K562 (cell line): ENCODE results near the gene BAZ2A. TPM values are rescaled to one million over a fixed set of nuclear protein-coding genes. Genes with fewer than 3 reads are reported as not detected.
A peak's percentile ranks its signal among the peaks of the same experiment; 100 is the strongest.

Experiments used
- ATF4 ChIP-seq: fragments of 450-650 bp; formaldehyde crosslinking; IDR thresholded peaks from 2 replicates; pipeline ENCODE4 v1.4.0; 2022; ENCODE audit warnings: mild to moderate bottlenecking, moderate library complexity
- CTCFL ChIP-seq: IDR thresholded peaks from 2 replicates; pipeline ENCODE4 v1.6.1; 2011; ENCODE audit warnings: borderline replicate concordance, low read depth, mild to moderate bottlenecking, moderate library complexity, low read length; ENCODE audit not compliant: insufficient read depth, poor library complexity, severe bottlenecking
- DNMT1 ChIP-seq: fragments of 450-650 bp; IDR thresholded peaks from 2 replicates; pipeline ENCODE4 v1.6.1; 2016; ENCODE audit warnings: antibody characterized with exemption, mild to moderate bottlenecking
- ERF ChIP-seq: fragments of 450-650 bp; formaldehyde crosslinking; IDR thresholded peaks from 2 replicates; pipeline ENCODE4 v1.4.0; 2020; ENCODE audit warnings: mild to moderate bottlenecking, mixed read lengths
- MED1 ChIP-seq: sonication (generic); formaldehyde crosslinking; IDR thresholded peaks from 2 replicates; pipeline ENCODE4 v1.8.1; 2023; ENCODE audit warnings: missing genetic modification reagents, borderline replicate concordance
- MEIS2 ChIP-seq: fragments of 450-650 bp; IDR thresholded peaks from 2 replicates; pipeline ENCODE4 v1.6.1; 2014; ENCODE audit warnings: mild to moderate bottlenecking; ENCODE audit not compliant: partially characterized antibody
- MIER1 ChIP-seq: fragments of 450-650 bp; IDR thresholded peaks from 2 replicates; pipeline ENCODE4 v1.6.1; 2016; ENCODE audit warnings: antibody characterized with exemption, mild to moderate bottlenecking, low read depth
- RBM22 ChIP-seq: fragments of 200-400 bp; formaldehyde crosslinking; IDR thresholded peaks from 2 replicates; pipeline ENCODE4 v1.6.1; 2018; ENCODE audit warnings: low read length, low read depth; ENCODE audit not compliant: poor library complexity, severe bottlenecking
- ZBTB9 ChIP-seq: fragments of 450-650 bp; formaldehyde crosslinking; IDR thresholded peaks from 2 replicates; pipeline ENCODE4 v1.4.0; 2020; ENCODE audit warnings: mild to moderate bottlenecking, moderate library complexity
- ZMIZ1 ChIP-seq, 2 experiments: fragments of 150-350 bp in 1 of 2; IDR thresholded peaks; 2 replicates each; pipeline ENCODE4 v1.6.1; 2012 to 2016; ENCODE audit warnings: low read depth in 2 of 2, low read length in 2 of 2, mild to moderate bottlenecking in 1 of 2, moderate library complexity in 1 of 2
- ZNF347 ChIP-seq: fragments of 450-650 bp; formaldehyde crosslinking; IDR thresholded peaks from 2 replicates; pipeline ENCODE4 v1.4.0; 2020; ENCODE audit warnings: low read depth, mild to moderate bottlenecking, moderate library complexity
- ZNF518B ChIP-seq: fragments of 250-450 bp; sonication (Bioruptor Pico); IDR thresholded peaks from 2 replicates; pipeline ENCODE4 v1.5.0; 2021; ENCODE audit warnings: mild to moderate bottlenecking, moderate library complexity
- ZNF740 ChIP-seq, 3 experiments: fragments of 200-800 bp in 1 of 3; sonication (Bioruptor generic) in 1 of 3; sonication (generic) in 1 of 3; formaldehyde crosslinking in 1 of 3; IDR thresholded peaks; 2 replicates each; pipeline versions ENCODE4 v1.6.1 to v1.8.0; 2016 to 2022; ENCODE audit warnings: mild to moderate bottlenecking in 2 of 3, missing compliant biosample characterization in 2 of 3, missing genetic modification characterization in 2 of 3, missing genetic modification reagents in 1 of 3
- polyA plus RNA-seq, 8 experiments: library from polyadenylated mRNA; depleted of rRNA in 4 of 8; stranded (reverse) in 5 of 8; unstranded in 3 of 8; fragments of >200 nt; fragmentation: Nextera tagmentation in 2 of 8; fragmentation: Illumina TruSeq in 1 of 8; extraction: Ambion mirVana in 2 of 8; extraction: Trizol in 1 of 8; gene quantifications; 2 replicates each; pipeline versions ENCODE4 v1.2.1 to v1.2.3, GENCODE V29; 2011 to 2014; ENCODE audit warnings: inconsistent platforms in 1 of 8, missing spikeins in 1 of 8
- total RNA-seq, 7 experiments: library from RNA; depleted of rRNA in 6 of 7; stranded (reverse); fragments of >200 nt in 6 of 7; fragmentation: Illumina TruSeq in 2 of 7; extraction: Trizol in 2 of 7; gene quantifications; 2 replicates each; pipeline versions ENCODE4 v1.2.1 to v1.2.3, GENCODE V29; 2011 to 2021; ENCODE audit warnings: low replicate concordance in 1 of 7

Gene BAZ2A
- total and polyA plus RNA-seq, 9 of the 15 experiments (the other 6 are each of a cell fraction or from before 2014, with no cell fraction given), result 4.5 to 86.4 (median 26.2) TPM

- TF ChIP-seq MEIS2 (no peak), MED1 (CRISPR knock-in tag) (no peak), ZNF518B (CRISPR knock-in tag) (no peak), ERF (CRISPR knock-in tag) (0 out of 2 replicates have a peak, but pooled peaks have one; percentile 64), ZNF347 (CRISPR knock-in tag) (no peak), ZNF740 (CRISPR knock-in tag; IDR thresholded peaks at IDR 0.05) (0 out of 2 replicates have a peak, but pooled peaks have one; percentile 58), ZNF740 (tag; IDR thresholded peaks at IDR 0.05) (no peak; a peak in 1 of 4 replicates), ATF4 (CRISPR knock-in tag) (no peak), CTCFL (no peak), ZMIZ1 (IDR thresholded peaks at IDR 0.05; ENCODE audit: low read depth in 2 of 2, low read length in 2 of 2) (0 out of 4 replicates have a peak, but pooled peaks of 1 of the 2 experiments have one; percentile 56), MIER1 (no peak), RBM22 (no peak), ZBTB9 (CRISPR knock-in tag) (0 out of 2 replicates have a peak, but pooled peaks have one; percentile 28), DNMT1 (no peak)
These were observed at the start of gene BAZ2A (continued) for GRCh38 chr12:56630180-56630632.
